HL-60 (cell line): Measurements from ENCODE around the gene ABCC11.

Experiments
- DNase-seq, 2 experiments: peaks; one replicate each; pipeline ENCODE4 v3.0.0-alpha.2; 2010 to 2020; ENCODE audit warnings: low read depth in 1 of 2, low spot score in 1 of 2
- H3K27ac ChIP-seq: fragments of 250-450 bp; sonication (Bioruptor Pico); replicated peaks from 2 replicates; pipeline ENCODE4 v1.5.1; 2020; ENCODE audit warnings: mild to moderate bottlenecking, moderate library complexity
- H3K27me3 ChIP-seq: fragments of 250-450 bp; sonication (Bioruptor Pico); 2 replicates; pipeline ENCODE4 v1.5.1; 2021; ENCODE audit warnings: mild to moderate bottlenecking, moderate library complexity; ENCODE audit not compliant: insufficient read depth, poor library complexity, severe bottlenecking
- H3K4me3 ChIP-seq: replicated peaks from 2 replicates; pipeline ENCODE4 v1.5.1; 2011; ENCODE audit warnings: mild to moderate bottlenecking, control low read depth, low read length; ENCODE audit not compliant: insufficient read depth
- GABPA ChIP-seq: IDR thresholded peaks from 2 replicates; pipeline ENCODE4 v1.6.1; 2012; ENCODE audit warnings: low read depth
- POLR2AphosphoS5 ChIP-seq: IDR thresholded peaks from 2 replicates; pipeline ENCODE4 v1.6.1; 2012; ENCODE audit warnings: low read depth
- SPI1 ChIP-seq: IDR thresholded peaks from 2 replicates; pipeline ENCODE4 v1.6.1; 2012; ENCODE audit warnings: low read depth, mild to moderate bottlenecking, borderline replicate concordance
- TF ChIP-seq, protein P1 (sequence below): IDR thresholded peaks from one replicate; pipeline ENCODE4 v1.5.1; 2011; ENCODE audit warnings: low read length, control low read depth, inconsistent platforms; ENCODE audit not compliant: insufficient read depth
- TF ChIP-seq, protein P2 (sequence below): IDR thresholded peaks from 2 replicates; pipeline ENCODE4 v1.6.1; 2012; ENCODE audit warnings: low read depth; ENCODE audit not compliant: insufficient replicate concordance

ABCC11 gene

DNA sequence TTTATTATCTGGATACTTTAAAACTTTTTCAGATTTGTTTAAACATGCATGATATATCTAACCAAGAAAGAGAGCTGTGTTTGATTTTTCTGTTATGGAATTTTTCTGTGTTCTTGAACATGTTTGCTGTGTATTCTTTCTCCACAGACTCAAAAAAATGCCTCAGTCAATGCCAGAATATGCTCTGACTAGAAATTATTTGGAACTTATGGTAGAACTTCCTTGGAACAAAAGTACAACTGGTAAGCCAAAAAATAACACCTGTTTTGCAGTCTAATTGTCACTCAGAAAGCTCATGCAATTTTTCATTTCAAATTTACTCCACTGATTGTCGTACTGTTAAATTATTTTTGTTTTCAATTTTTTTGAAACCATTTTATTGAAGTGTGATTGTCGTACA is 15.3 kb upstream of the ABCC11 start:
- no peak for TF ChIP-seq POLR2AphosphoS5
- TF ChIP-seq, protein P1, sequence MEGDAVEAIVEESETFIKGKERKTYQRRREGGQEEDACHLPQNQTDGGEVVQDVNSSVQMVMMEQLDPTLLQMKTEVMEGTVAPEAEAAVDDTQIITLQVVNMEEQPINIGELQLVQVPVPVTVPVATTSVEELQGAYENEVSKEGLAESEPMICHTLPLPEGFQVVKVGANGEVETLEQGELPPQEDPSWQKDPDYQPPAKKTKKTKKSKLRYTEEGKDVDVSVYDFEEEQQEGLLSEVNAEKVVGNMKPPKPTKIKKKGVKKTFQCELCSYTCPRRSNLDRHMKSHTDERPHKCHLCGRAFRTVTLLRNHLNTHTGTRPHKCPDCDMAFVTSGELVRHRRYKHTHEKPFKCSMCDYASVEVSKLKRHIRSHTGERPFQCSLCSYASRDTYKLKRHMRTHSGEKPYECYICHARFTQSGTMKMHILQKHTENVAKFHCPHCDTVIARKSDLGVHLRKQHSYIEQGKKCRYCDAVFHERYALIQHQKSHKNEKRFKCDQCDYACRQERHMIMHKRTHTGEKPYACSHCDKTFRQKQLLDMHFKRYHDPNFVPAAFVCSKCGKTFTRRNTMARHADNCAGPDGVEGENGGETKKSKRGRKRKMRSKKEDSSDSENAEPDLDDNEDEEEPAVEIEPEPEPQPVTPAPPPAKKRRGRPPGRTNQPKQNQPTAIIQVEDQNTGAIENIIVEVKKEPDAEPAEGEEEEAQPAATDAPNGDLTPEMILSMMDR = no peak
- TF ChIP-seq SPI1 = no peak
- TF ChIP-seq, protein P2, sequence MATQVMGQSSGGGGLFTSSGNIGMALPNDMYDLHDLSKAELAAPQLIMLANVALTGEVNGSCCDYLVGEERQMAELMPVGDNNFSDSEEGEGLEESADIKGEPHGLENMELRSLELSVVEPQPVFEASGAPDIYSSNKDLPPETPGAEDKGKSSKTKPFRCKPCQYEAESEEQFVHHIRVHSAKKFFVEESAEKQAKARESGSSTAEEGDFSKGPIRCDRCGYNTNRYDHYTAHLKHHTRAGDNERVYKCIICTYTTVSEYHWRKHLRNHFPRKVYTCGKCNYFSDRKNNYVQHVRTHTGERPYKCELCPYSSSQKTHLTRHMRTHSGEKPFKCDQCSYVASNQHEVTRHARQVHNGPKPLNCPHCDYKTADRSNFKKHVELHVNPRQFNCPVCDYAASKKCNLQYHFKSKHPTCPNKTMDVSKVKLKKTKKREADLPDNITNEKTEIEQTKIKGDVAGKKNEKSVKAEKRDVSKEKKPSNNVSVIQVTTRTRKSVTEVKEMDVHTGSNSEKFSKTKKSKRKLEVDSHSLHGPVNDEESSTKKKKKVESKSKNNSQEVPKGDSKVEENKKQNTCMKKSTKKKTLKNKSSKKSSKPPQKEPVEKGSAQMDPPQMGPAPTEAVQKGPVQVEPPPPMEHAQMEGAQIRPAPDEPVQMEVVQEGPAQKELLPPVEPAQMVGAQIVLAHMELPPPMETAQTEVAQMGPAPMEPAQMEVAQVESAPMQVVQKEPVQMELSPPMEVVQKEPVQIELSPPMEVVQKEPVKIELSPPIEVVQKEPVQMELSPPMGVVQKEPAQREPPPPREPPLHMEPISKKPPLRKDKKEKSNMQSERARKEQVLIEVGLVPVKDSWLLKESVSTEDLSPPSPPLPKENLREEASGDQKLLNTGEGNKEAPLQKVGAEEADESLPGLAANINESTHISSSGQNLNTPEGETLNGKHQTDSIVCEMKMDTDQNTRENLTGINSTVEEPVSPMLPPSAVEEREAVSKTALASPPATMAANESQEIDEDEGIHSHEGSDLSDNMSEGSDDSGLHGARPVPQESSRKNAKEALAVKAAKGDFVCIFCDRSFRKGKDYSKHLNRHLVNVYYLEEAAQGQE = no peak
- no peak for TF ChIP-seq GABPA
- Histone ChIP-seq H3K27me3 (no peaks in the 10 kb centered on the region), H3K4me3 (no peak overlapping the region), H3K27ac (no peak overlapping the region)
- DNase-seq = no peak

DNA sequence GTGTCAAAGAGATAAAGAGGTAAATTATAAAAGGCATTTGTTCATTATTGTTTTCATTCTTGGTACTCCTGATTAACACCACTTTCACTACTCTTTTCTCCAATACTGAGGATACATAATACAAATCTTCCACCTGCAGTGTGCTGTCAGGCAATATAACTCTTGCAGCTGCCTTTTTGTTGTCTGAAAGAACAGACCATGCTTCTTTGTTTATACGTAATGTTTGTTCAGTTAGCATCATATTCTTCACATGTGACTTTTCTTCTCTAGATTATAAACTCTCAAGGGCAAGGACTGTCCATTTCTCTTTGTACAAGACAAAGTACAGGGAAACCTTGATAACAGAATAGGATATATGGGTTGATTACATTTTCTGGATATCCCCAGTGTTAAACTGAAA is 14.2 kb upstream of the ABCC11 start:
- TF ChIP-seq SPI1 = no peak
- no peak for TF ChIP-seq POLR2AphosphoS5
- TF ChIP-seq, protein P1 = no peak
- TF ChIP-seq, protein P2 = no peak
- no peak for TF ChIP-seq GABPA
- H3K27ac ChIP-seq = no peak overlapping the region
- no peak overlapping the region for H3K4me3 ChIP-seq
- no peaks in the 10 kb centered on the region for H3K27me3 ChIP-seq
- DNase-seq = no peak

DNA sequence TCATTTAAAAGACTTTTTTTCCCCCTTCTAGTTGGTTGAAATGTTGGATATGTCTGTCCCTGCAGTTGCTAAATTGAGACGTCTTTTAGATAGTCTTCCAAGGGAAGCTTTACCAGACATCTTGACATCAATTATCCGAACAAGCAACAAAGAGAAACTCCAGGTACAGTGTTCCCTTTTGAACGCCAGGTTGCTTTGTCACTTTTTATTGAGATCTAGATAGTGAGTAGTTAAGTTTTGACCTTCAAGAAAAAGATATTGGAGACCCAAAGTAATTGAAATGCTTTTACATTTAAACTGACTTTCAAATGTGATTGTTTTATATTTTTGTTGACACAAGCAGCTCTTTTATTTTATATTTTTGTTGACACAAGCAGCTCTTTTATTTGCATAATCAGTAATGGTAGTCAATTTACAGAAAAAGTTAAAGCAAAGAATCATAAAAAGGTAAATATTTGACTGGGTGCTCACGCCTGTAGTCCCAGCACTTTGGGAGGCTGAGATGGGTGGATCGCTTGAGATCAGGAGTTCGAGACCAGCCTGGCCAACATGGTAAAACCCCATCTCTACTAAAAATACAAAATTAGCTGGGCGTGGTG is 9.3 kb upstream of the ABCC11 start:
- TF ChIP-seq POLR2AphosphoS5 (no peak), GABPA (no peak), SPI1 (no peak)
- TF ChIP-seq, protein P1 = no peak
- TF ChIP-seq, protein P2 = no peak
- no peaks in the 10 kb centered on the region for H3K27me3 ChIP-seq

More for the DNA sequence above, 9.3 kb upstream of the ABCC11 start:
- no peak overlapping the region for H3K4me3 ChIP-seq
- no peak for DNase-seq
- no peak overlapping the region for H3K27ac ChIP-seq
